Fibroblast of lung (primary cell): ENCODE measurements around the gene MYBPC2. TPM values are rescaled to one million over a fixed set of nuclear protein-coding genes. Genes with fewer than 3 reads are reported as not detected.
A peak's percentile ranks its signal among the peaks of the same experiment; 100 is the strongest.

Experiments used
- DNase-seq, 2 donors: peaks; one replicate each; pipeline versions ENCODE4 v3.0.0 to v3.0.0-alpha.2; 2010; ENCODE audit warnings: low read depth in 2 of 2
- H2AFZ ChIP-seq: 2 replicates; pipeline ENCODE4 v1.5.1; 2012; ENCODE audit warnings: low read length, control low read depth, inconsistent platforms
- H3K27ac ChIP-seq: 2 replicates; pipeline ENCODE4 v1.5.1; 2011; ENCODE audit warnings: low read length, control low read depth; ENCODE audit not compliant: insufficient read depth
- H3K27me3 ChIP-seq: 2 replicates; pipeline ENCODE4 v1.5.1; 2011; ENCODE audit warnings: mild to moderate bottlenecking, low read length; ENCODE audit not compliant: control insufficient read depth, insufficient read depth
- H3K36me3 ChIP-seq: 2 replicates; pipeline ENCODE4 v1.5.1; 2011; ENCODE audit warnings: low read length; ENCODE audit not compliant: control insufficient read depth, insufficient read depth
- H3K4me1 ChIP-seq: 2 replicates; pipeline ENCODE4 v1.5.1; 2011; ENCODE audit warnings: low read length; ENCODE audit not compliant: control insufficient read depth, insufficient read depth; ENCODE audit errors: extremely low read depth
- H3K4me2 ChIP-seq: 2 replicates; pipeline ENCODE4 v1.5.1; 2011; ENCODE audit warnings: low read length, control low read depth; ENCODE audit not compliant: insufficient read depth; ENCODE audit errors: extremely low read depth
- H3K4me3 ChIP-seq, 4 experiments: fragments of 200-600 bp in 1 of 4; sonication (generic) in 1 of 4; replicated peaks in 1 of 4; 2 replicates each; pipeline ENCODE4 v1.5.1; 2011 to 2016; ENCODE audit warnings: low read length in 4 of 4, low read depth in 3 of 4, mild to moderate bottlenecking in 3 of 4, control low read depth in 2 of 4, inconsistent platforms in 1 of 4, mixed read lengths in 1 of 4; ENCODE audit not compliant: insufficient read depth in 1 of 4; ENCODE audit errors: control extremely low read depth in 1 of 4
- H3K79me2 ChIP-seq: 2 replicates; pipeline ENCODE4 v1.5.1; 2012; ENCODE audit warnings: mild to moderate bottlenecking, low read length, inconsistent platforms; ENCODE audit not compliant: control insufficient read depth, insufficient read depth
- H3K9ac ChIP-seq: 2 replicates; pipeline ENCODE4 v1.5.1; 2011; ENCODE audit warnings: mild to moderate bottlenecking, low read length, control low read depth; ENCODE audit not compliant: insufficient read depth
- H3K9me3 ChIP-seq: 2 replicates; pipeline ENCODE4 v1.5.1; 2012; ENCODE audit warnings: low read depth, low read length; ENCODE audit not compliant: control insufficient read depth, insufficient read depth
- H4K20me1 ChIP-seq: 2 replicates; pipeline ENCODE4 v1.5.1; 2011; ENCODE audit warnings: low read length; ENCODE audit not compliant: control insufficient read depth, insufficient read depth; ENCODE audit errors: extremely low read depth
- EZH2 ChIP-seq: IDR thresholded peaks from 2 replicates; pipeline ENCODE4 v1.5.1; 2012; ENCODE audit warnings: low read length, control low read depth, mild to moderate bottlenecking; ENCODE audit errors: missing control alignments
- polyA plus RNA-seq, 2 donors: library from polyadenylated mRNA; depleted of rRNA in 1 of 2; stranded (reverse) in 1 of 2; unstranded in 1 of 2; fragments of >200 nt; gene quantifications; 2 replicates each; pipeline ENCODE4 v1.2.1, GENCODE V29; 2011 to 2012; ENCODE audit warnings: missing spikeins in 1 of 2
- total RNA-seq: library from RNA; depleted of rRNA; stranded (reverse); fragments of >200 nt; gene quantifications from 2 replicates; pipeline ENCODE4 v1.2.1, GENCODE V29; 2014
- TF ChIP-seq, protein P1 (sequence below), 2 donors: IDR thresholded peaks in 1 of 2; conservative IDR thresholded peaks in 1 of 2; 1 replicate in 1 of 2; 2 replicates in 1 of 2; pipeline ENCODE4 v1.5.1; 2011 to 2012; ENCODE audit warnings: low read length in 2 of 2, control low read depth in 1 of 2, inconsistent platforms in 1 of 2, low read depth in 1 of 2, mild to moderate bottlenecking in 1 of 2

The MYBPC2 gene
- total and polyA plus RNA-seq, 2 donors (not counting 1 experiment from before 2014, with no cell fraction given) = under 0.01 TPM; not detected in 1

DNA sequence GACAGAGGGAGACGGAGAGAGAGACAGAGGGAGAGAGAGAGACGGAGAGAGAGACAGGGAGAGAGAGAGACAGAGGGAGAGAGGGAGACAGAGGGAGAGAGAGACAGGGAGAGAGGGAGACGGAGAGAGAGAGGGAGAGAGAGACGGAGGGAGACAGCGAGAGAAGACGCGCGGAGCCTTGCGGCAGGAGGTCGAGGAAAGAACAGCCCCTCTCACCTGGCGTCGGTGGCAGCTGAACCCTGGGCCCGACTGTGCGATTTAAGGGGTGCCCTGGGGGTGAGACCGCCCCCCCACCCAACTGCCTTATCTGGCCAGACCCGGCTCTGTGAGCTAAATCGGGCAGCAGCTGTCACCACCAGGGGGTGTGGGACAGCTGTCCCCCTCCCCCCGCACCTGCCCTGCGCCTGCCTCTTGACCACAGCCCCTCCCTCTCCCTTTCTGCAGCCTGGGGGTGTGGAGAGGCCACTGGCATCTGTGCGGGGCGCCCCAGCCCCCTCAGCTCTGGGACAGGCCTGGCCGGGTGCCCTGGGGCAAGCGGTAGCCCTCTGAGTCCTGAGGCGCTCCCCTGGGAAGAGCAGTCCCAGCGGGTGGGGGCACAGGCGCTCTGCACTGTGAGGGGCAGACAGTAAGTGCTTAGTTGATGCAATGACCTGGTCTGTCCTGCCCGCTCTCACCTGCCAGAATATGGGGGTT, 67.5 kb downstream of the MYBPC2 start:
- H3K4me2 ChIP-seq = no peak overlapping the region
- no peak overlapping the region for H3K9ac ChIP-seq
- no peak for TF ChIP-seq EZH2
- TF ChIP-seq, protein P1, sequence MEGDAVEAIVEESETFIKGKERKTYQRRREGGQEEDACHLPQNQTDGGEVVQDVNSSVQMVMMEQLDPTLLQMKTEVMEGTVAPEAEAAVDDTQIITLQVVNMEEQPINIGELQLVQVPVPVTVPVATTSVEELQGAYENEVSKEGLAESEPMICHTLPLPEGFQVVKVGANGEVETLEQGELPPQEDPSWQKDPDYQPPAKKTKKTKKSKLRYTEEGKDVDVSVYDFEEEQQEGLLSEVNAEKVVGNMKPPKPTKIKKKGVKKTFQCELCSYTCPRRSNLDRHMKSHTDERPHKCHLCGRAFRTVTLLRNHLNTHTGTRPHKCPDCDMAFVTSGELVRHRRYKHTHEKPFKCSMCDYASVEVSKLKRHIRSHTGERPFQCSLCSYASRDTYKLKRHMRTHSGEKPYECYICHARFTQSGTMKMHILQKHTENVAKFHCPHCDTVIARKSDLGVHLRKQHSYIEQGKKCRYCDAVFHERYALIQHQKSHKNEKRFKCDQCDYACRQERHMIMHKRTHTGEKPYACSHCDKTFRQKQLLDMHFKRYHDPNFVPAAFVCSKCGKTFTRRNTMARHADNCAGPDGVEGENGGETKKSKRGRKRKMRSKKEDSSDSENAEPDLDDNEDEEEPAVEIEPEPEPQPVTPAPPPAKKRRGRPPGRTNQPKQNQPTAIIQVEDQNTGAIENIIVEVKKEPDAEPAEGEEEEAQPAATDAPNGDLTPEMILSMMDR (conservative IDR thresholded peaks at IDR 0.05 in 1 of 2, IDR thresholded peaks at IDR 0.05 in 1 of 2; ENCODE audit: low read depth in 1 of 2, low read length in 2 of 2) = peak in 1 of 2 donors; percentile 5
- no peak overlapping the region for H3K27ac ChIP-seq
- no peak for DNase-seq
- H3K4me1 ChIP-seq = no peaks in the 10 kb centered on the region
- no peaks in the 10 kb centered on the region for H3K79me2 ChIP-seq
- H3K4me3 ChIP-seq = no peak overlapping the region
- no peak overlapping the region for H2AFZ ChIP-seq
- peaks cover 6% of the 10 kb centered on the region for H3K27me3 ChIP-seq
- H3K36me3 ChIP-seq = no peaks in the 10 kb centered on the region
- H3K9me3 ChIP-seq = no peaks in the 10 kb centered on the region
- H4K20me1 ChIP-seq = no peaks in the 10 kb centered on the region

DNA sequence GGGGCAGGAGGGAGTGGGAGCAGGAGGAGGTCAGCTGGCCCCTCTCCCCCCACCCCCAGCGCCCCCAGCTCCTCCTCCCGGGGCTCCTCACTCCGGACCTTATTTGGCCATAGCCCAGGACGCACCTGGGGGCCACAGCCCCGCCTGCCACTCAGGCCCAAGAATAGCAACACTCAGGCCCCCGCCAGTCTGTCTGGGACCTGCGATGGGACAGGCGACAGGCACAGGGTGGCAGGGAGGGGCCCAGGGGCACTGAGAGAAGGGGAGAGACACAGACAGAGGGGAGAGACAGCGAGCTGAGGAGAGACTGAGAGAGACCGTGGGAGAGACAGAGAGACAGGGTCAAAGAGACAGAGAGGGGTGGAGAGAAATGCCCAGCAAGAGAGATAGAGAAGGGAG, 68.1 kb downstream of the MYBPC2 start:
- peaks cover 6% of the 10 kb centered on the region for H3K27me3 ChIP-seq
- no peak overlapping the region for H3K4me2 ChIP-seq
- no peaks in the 10 kb centered on the region for H3K36me3 ChIP-seq
- H3K9me3 ChIP-seq = no peaks in the 10 kb centered on the region
- H3K27ac ChIP-seq = no peak overlapping the region
- no peak overlapping the region for H3K4me3 ChIP-seq
- TF ChIP-seq, protein P1 (conservative IDR thresholded peaks at IDR 0.05 in 1 of 2, IDR thresholded peaks at IDR 0.05 in 1 of 2; ENCODE audit: low read depth in 1 of 2, low read length in 2 of 2) = no peak
- no peak for TF ChIP-seq EZH2
- H2AFZ ChIP-seq = no peak overlapping the region
- no peak overlapping the region for H3K9ac ChIP-seq
- no peaks in the 10 kb centered on the region for H3K79me2 ChIP-seq
- no peaks in the 10 kb centered on the region for H4K20me1 ChIP-seq
- H3K4me1 ChIP-seq = no peaks in the 10 kb centered on the region
- no peak for DNase-seq

GRCh38 chr19:50501186-50501567, 68.5 kb downstream of the MYBPC2 start:
- DNase-seq = no peak
- no peak overlapping the region for H3K4me3 ChIP-seq
- H3K4me2 ChIP-seq = no peak overlapping the region
- H4K20me1 ChIP-seq = no peaks in the 10 kb centered on the region
- H3K4me1 ChIP-seq = no peaks in the 10 kb centered on the region
- peaks cover 6% of the 10 kb centered on the region for H3K27me3 ChIP-seq
- H3K27ac ChIP-seq = no peak overlapping the region
- no peaks in the 10 kb centered on the region for H3K36me3 ChIP-seq
- TF ChIP-seq, protein P1 (conservative IDR thresholded peaks at IDR 0.05 in 1 of 2, IDR thresholded peaks at IDR 0.05 in 1 of 2; ENCODE audit: low read depth in 1 of 2, low read length in 2 of 2) = no peak
- TF ChIP-seq EZH2 = no peak
- H2AFZ ChIP-seq = no peak overlapping the region
- H3K79me2 ChIP-seq = no peaks in the 10 kb centered on the region
- no peaks in the 10 kb centered on the region for H3K9me3 ChIP-seq
- H3K9ac ChIP-seq = no peak overlapping the region
